Measurements from ENCODE around the gene BRICD5. TPM values are rescaled to one million over a fixed set of nuclear protein-coding genes. Genes with fewer than 3 reads are reported as not detected.
A peak's percentile ranks its signal among the peaks of the same experiment; 100 is the strongest.

Gene BRICD5
- total RNA-seq, 1 experiment from 2014 or later = 17.1 TPM

DNA sequence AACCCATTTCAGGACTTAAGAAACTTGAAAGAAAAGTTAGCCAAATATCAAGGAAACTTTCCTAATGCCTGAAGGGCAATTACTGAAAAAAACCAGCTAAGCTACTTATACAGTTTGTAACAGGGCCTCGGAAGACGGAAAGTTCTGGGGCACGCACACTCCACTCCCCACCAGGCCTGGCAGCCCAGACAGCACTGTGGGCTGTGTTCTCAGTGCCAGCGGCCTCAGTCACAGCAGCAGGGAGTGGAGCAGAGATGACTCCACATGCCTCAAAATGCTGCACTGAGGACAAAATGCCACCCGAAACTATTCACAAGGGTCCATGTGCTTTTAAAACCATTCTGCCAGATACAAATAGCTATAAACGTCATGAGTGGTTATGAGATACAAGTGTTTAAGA is 47.1 kb upstream of the BRICD5 start:
- Histone ChIP-seq H3K27me3 (ENCODE audit: insufficient read depth, low read depth) (no peaks in the 10 kb centered on the region), H3F3A (ENCODE audit: insufficient read depth, low read depth) (peaks cover 95% of the 10 kb centered on the region), H3K36me3 (ENCODE audit: low read depth) (peaks cover 46% of the 10 kb centered on the region), H4K20me1 (ENCODE audit: insufficient read depth) (peaks cover 70% of the 10 kb centered on the region), H3K27ac (no peak overlapping the region), H2AFZ (no peak overlapping the region), H3K9me3 (ENCODE audit: insufficient read depth, low read depth) (no peaks in the 10 kb centered on the region), H3K4me1 (replicated peaks; ENCODE audit: insufficient read depth) (peaks cover 7% of the 10 kb centered on the region), H3K79me2 (ENCODE audit: low read depth) (peaks cover 42% of the 10 kb centered on the region), H3K4me3 (no peak overlapping the region), H3K9me2 (ENCODE audit: insufficient read depth) (no peaks in the 10 kb centered on the region), H3K4me2 (no peak overlapping the region)
- POLR2A ChIA-PET (ENCODE audit: unreplicated experiment) = interaction anchor here (0.7 kb wide), 1 partner anchor 213 kb away, joined by 6 read pairs; the partner anchor contains the start of gene NTN3
- TF ChIP-seq, protein P1, sequence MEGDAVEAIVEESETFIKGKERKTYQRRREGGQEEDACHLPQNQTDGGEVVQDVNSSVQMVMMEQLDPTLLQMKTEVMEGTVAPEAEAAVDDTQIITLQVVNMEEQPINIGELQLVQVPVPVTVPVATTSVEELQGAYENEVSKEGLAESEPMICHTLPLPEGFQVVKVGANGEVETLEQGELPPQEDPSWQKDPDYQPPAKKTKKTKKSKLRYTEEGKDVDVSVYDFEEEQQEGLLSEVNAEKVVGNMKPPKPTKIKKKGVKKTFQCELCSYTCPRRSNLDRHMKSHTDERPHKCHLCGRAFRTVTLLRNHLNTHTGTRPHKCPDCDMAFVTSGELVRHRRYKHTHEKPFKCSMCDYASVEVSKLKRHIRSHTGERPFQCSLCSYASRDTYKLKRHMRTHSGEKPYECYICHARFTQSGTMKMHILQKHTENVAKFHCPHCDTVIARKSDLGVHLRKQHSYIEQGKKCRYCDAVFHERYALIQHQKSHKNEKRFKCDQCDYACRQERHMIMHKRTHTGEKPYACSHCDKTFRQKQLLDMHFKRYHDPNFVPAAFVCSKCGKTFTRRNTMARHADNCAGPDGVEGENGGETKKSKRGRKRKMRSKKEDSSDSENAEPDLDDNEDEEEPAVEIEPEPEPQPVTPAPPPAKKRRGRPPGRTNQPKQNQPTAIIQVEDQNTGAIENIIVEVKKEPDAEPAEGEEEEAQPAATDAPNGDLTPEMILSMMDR (conservative IDR thresholded peaks at IDR 0.05) = no peak
- BruUV-seq (replicated peaks) = no TSS peak
- CTCF ChIA-PET = no interaction called here
- intact Hi-C loops (cut with micrococcal nuclease; ENCODE audit: unreplicated experiment) = loop anchor here (10.0 kb wide), 1 partner anchor 253 kb away; the partner anchor contains the start of gene ZNF598
- no peak for DNase-seq

DNA sequence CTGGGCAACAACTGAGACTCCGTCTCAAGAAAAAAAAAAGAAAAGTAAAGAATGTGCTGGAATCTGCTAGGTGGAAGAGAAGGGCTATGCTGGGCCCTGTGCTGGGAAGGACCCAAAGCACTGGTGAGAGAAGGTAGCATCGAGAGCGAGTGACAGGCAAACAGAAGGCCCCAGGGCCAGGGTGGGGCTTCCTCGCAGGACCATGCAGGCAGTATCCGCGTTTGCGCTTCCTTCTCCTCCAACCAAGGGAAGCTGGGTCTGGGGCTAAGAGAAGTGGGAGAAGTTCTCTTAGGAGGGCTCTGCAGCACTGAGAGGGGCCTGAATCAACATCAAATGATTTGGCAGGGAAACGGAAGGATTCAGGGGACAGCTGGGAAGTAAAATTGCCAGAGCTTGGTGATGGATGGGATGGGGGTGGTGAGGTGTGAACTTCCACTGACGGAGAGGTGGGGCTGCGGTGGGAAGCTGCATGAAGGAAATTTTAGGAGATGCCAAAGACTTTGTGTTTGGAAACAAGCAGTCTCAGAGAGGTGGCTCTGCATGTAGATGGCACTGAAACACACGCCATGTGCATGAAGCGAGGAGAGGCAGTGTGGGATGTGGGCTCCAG is 46.0 kb upstream of the BRICD5 start:
- Histone ChIP-seq H4K20me1 (ENCODE audit: insufficient read depth) (peaks cover 67% of the 10 kb centered on the region), H3K9me3 (ENCODE audit: insufficient read depth, low read depth) (no peaks in the 10 kb centered on the region), H3K4me1 (replicated peaks; ENCODE audit: insufficient read depth) (peaks cover 18% of the 10 kb centered on the region), H3K27me3 (ENCODE audit: insufficient read depth, low read depth) (no peaks in the 10 kb centered on the region), H3F3A (ENCODE audit: insufficient read depth, low read depth) (peaks cover 98% of the 10 kb centered on the region), H2AFZ (no peak overlapping the region), H3K27ac (no peak overlapping the region), H3K79me2 (ENCODE audit: low read depth) (peaks cover 32% of the 10 kb centered on the region), H3K9me2 (ENCODE audit: insufficient read depth) (no peaks in the 10 kb centered on the region), H3K4me2 (no peak overlapping the region), H3K4me3 (no peak overlapping the region), H3K36me3 (ENCODE audit: low read depth) (peaks cover 42% of the 10 kb centered on the region)
- no peak for DNase-seq
- ChIA-PET CTCF (no interaction called here), POLR2A (ENCODE audit: unreplicated experiment) (no interaction called here)
- TF ChIP-seq EZH2 (IDR thresholded peaks at IDR 0.05; ENCODE audit: low read depth) = no peak
- TF ChIP-seq, protein P1 (conservative IDR thresholded peaks at IDR 0.05) = no peak
- no TSS peak for BruUV-seq (replicated peaks)
- intact Hi-C loops (cut with micrococcal nuclease; ENCODE audit: unreplicated experiment) = loop anchor here (10.0 kb wide), 1 partner anchor 252 kb away; the partner anchor contains the start of gene ZNF598

DNA sequence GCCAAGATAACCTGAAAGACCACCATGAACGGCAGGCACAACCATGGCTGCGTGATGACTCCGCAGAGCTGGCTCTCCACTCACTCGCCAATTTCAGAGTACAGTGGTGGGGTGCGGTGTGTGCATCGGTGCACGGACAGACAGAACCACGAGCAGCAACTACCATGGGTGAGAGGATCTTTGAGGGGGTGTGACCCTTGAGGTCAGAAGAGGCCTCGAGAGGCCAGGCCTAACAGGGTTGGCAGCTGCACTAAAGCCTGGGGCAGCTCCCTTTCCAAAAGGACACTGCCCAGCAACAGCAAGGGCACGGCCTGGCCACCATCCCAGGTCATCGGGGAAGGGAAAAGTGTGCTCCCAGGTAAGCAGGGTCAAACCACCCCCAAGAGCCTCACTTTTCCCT is 42.6 kb upstream of the BRICD5 start:
- peaks cover 32% of the 10 kb centered on the region for H3K79me2 ChIP-seq (ENCODE audit: low read depth)
- no peaks in the 10 kb centered on the region for H3K9me3 ChIP-seq (ENCODE audit: insufficient read depth, low read depth)
- peaks cover 80% of the 10 kb centered on the region for H3F3A ChIP-seq (ENCODE audit: insufficient read depth, low read depth)
- peaks cover 46% of the 10 kb centered on the region for H4K20me1 ChIP-seq (ENCODE audit: insufficient read depth)
- no TSS peak for BruUV-seq (replicated peaks)
- H3K36me3 ChIP-seq (ENCODE audit: low read depth) = peaks cover 16% of the 10 kb centered on the region
- ChIA-PET POLR2A (ENCODE audit: unreplicated experiment) (no interaction called here), CTCF (no interaction called here)
- peaks cover 22% of the 10 kb centered on the region for H3K4me1 ChIP-seq (replicated peaks; ENCODE audit: insufficient read depth)
- DNase-seq = no peak
- TF ChIP-seq, protein P1 (conservative IDR thresholded peaks at IDR 0.05) = no peak
- TF ChIP-seq EZH2 (IDR thresholded peaks at IDR 0.05; ENCODE audit: low read depth) = no peak
- no peaks in the 10 kb centered on the region for H3K9me2 ChIP-seq (ENCODE audit: insufficient read depth)
- no peaks in the 10 kb centered on the region for H3K27me3 ChIP-seq (ENCODE audit: insufficient read depth, low read depth)
- H3K27ac ChIP-seq = no peak overlapping the region
- H3K4me3 ChIP-seq = no peak overlapping the region
- no peak overlapping the region for H2AFZ ChIP-seq
- 0 out of 2 replicates have a peak overlapping the region, but pooled peaks have one; percentile 85 for H3K4me2 ChIP-seq
- intact Hi-C loops (cut with micrococcal nuclease; ENCODE audit: unreplicated experiment) = loop anchor here (5.0 to 10.0 kb wide), 3 partner anchors 41 to 249 kb away; partner anchors contain the start of genes BRICD5, PGP and ZNF598

Measured in PC-9 (cell line).